GM19025 (cell line): ENCODE measurements around the gene C10orf105.

Experiments used
- ATAC-seq: cut with Tn5 transposase; IDR thresholded peaks from one replicate; pipeline ENCODE4 v1.9.1; 2021; ENCODE audit warnings: mild to moderate bottlenecking, low read depth, moderate library complexity; ENCODE audit not compliant: unreplicated experiment

Gene C10orf105, protein sequence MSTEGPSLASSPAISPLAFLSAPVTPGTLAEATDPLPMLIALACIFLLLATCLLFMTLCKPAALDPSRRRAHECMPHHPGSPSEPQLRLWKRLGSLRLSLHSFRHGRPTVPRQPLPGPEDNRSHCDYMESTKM

DNA sequence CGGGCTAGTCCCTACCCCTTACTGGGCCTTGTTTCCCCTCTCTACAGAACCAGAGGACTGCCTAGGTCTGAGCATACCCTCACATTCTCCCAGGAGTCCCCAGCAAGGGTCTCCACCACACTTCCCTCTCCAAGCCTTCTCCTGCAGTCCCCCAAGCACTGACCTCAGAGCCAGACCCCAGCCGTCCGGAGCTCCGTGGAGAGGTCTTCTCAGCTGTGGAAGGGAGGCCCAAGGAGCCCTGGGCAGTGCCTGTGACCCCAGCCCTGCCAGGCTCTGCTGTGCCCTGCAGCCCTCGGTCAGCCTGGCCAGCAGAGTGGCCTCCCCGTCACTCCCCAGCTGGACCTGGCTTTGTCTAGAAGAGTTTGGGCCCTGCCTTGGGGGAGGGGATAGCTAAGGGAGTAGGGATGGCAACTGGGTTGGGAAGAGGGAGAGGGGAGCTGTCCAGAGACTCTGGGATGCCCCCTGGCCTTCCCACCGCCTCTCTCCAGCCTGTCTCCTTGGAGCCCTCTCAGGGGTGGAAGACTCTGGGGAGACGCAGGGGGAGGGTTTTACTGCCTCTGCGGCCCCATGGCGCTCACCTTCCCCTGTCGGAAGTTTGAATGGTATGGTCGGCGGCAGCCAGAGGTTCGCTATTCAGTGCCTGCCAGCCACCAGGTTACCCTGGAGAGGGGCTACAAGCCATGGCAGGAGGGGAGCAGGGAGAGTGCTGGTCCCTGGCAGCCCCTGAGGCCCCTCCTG lies at the start of gene C10orf105:
Gene C10orf105 (minus strand): TSS at position 315 of the 738 bp plus-strand sequence. CDS start 3,441 bp downstream, outside the sequence.
- ATAC-seq, result no peak

DNA sequence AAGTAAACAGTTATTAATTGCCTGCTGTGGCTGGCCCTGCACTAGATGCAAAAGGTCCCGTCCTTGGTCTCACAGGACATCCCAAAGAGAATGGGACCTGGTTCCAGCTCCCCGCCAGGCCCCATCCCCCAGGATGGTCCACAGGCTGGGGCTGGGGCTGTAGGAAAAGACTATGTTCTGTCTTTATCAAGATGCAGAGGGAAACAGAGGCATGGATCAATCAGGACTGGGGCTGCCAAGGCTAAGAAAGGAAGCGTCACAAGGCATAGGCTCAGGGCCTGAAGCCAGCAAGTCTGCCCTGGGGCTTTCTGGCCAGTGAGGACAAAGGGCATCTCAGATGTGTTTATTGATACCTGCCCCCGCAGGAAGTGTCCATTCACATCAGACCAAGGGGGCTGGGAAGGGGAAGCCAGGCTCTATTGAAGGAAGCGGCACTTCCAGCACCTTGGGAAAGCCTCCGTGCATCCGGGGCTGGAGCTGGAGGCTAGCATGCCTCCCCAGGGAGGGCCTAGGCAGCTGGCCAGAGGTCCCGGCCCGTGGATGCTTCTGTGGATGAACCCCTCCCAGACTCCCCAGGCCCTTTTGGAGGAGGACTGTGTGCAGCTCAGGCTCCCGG lies 48.0 kb upstream of the C10orf105 start:
- no peak for ATAC-seq

DNA sequence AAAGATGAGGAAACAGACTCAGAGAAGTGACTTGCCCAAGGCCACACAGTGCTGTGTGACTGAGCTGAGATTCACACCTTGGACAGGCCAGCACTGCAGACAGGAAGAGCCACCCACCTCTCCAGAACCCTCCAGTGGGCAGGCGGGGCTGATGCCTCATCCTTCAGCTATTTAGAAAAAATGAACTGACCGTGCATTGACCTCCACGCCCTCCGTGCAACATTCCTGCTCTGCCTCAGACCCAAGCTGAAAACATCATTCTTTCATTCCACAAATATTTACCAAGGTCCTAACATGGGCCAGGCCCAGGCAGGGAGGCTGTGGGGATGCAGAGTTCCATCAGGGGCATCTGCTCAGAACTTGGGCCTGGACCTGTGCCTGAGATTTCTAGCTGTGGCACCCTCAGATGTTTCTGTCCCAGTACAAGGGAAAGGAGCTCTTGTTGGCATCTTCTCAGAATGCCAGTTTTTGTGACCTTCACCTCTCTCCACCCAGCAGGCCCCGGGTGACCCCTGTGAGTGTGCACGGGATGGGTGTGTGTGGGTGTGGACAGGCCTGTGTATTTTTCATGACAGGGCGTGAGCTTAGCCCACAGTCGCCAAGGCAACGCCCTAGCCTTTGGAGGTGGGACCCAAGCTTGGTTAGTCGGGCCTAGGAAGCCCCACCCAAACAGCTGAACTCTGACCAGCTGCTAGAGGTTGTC lies 47.3 kb upstream of the C10orf105 start:
- ATAC-seq, result no peak

DNA sequence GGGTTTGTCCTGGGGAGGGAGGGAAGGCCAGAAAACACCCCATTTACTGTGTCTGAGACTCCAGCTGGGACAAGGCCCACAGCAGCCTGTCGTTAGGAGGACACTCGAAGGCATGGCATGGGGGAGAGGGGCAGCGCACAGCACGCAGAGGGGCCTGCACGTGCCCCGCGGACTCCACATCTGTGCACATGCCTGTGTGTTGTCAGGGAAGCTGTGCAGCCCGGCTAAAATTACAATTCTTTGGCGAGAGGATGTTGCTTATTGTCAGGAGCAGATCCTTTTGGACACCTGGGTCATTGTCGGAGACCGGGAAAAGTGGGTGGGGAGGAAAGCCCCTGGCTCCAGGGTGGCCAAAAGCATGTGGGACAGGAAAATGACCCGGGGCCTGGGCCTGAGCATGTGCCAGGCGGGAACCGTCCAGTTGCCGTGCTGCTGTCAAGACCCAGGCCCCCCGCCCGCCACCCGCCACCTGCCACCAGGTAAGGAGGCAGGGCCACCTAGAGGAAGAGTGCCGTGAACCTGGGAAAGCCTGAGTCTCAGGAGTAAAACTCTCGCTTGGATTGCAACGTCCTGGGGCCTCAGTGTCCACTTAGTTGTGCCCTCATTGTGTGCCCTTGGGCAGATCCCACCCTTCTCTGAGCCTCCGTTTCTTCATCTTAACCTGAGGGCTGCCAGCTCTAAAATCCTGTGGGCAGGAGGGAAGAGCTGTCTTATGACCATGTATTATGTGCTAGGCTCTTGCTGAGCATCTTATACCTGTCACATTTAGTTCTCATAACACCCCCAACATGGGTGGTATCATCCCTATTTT lies 46.5 kb upstream of the C10orf105 start:
- ATAC-seq, result no peak

DNA sequence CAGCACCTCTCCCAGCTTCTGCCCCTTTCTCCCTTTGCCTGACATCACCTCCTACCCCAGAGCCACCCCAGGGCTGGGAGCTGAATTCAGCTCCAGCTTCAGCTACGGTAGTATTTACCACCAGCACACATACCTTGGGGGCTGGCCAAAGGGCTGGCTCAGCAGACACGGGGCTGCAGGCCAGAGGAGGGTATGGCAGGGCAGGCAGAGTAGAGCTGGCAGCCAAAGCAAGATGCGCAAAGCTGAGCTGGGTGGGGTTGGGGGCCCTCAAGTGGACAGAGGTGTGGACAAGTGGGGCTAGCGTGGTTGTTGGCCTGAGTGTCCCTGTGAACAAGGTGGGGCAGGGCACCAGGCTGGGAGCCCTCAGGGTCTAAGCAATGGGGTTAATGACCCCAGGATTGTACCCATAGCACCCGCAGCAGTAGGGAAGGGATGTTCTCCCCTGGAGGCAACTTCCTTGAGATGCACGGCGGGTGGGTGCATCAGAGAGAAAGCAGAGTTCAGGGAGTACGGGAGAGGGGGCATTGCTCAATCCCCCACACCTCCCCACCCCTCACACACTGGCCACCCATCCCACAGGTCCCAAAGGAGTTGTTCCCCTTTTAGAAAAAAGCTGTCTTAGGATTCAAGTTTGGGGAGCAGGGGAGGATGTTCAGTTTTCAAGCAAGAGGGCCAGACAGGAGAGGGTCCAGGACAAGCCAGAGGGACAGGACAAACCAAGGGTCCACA lies 45.8 kb upstream of the C10orf105 start:
- no peak for ATAC-seq

DNA sequence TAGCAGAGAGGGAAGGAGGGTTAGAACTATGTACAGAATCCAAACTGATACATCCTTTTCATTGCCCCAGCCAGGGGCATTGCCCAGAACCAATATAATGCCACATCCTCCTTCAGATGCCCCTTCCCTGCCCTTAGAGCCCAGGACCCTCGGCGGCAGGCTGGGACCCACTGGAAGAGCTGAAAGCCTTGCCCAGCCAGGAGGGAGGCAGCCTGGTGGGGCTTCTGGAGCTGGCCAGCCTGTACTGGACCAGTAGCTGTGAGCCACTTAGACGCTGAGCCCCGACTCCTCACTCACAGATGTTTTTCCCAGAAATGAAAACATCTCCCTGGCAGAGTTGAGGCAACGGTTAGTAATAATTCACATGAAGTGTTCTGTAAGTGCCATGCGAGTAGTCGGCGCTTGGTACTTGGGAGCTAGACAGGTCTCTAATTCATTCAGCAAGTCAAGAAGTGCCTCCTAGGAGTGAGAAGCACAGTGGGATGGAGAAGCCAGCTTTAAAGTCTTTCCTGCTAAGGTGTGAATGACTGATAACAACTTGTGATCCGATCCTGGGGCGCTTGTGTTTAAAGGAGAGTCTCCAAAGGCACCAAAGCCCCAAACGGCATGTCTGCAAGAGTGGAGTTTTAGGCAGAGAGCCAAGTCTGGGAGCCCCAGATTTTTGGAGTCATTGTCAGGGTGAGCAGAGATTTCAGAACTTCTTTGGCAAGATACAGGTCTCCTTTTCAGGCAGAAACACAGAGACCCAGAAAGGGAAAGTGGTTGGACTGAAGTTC lies 44.0 kb upstream of the C10orf105 start:
- ATAC-seq, result no peak

GRCh38 chr10:71762324-71762723 lies 42.7 kb upstream of the C10orf105 start:
- no peak for ATAC-seq

- no peak for ATAC-seq
Observed at GRCh38 chr10:71761541-71762113, 42.0 kb upstream of the C10orf105 start.

DNA sequence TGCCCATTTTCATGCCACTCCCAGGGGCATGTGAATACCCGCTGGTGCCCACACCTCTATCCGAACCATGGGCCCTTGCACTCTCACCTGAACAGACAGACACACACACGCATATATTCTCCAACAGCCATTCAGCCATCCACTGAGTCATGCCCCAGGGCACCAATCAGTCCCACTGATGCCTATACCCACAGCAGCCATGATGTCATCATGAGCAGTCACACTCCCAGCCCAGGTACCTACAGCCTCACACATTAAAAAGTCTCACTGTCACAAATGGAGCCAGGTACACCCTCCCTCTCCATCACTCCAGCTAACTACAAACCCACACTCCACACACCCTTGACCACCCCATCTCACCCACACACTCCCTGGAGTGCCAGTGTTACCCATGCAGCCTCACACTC lies 41.5 kb upstream of the C10orf105 start:
- no peak for ATAC-seq

DNA sequence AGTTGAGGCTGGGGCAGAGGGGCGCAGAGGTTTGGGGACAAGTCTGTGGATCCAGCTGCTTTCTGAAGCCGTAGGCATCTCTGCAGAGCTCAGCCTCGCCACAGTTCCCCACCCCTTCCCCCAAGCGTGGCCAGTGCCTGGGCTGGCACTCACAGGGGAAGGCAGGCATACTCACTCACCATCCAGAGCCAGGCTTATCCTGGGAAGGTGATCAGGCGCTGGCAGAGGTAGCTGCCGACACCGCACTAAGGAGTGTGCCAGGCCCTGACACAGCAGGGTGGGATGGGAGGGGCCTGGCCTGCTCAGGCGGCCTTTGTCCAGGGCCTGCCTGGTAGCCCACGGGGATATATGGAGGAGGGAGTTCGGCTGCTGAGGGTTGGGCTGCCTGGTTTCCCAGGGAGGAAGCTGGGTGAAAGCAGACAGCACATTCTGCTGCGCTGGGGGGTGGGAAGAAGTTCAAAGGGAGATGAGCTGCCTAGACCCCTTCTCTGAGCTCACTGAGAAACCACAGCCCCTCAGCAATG lies 37.9 kb upstream of the C10orf105 start:
- ATAC-seq, result no peak

GRCh38 chr10:71756311-71757191 lies 37.0 kb upstream of the C10orf105 start:
- no peak for ATAC-seq

DNA sequence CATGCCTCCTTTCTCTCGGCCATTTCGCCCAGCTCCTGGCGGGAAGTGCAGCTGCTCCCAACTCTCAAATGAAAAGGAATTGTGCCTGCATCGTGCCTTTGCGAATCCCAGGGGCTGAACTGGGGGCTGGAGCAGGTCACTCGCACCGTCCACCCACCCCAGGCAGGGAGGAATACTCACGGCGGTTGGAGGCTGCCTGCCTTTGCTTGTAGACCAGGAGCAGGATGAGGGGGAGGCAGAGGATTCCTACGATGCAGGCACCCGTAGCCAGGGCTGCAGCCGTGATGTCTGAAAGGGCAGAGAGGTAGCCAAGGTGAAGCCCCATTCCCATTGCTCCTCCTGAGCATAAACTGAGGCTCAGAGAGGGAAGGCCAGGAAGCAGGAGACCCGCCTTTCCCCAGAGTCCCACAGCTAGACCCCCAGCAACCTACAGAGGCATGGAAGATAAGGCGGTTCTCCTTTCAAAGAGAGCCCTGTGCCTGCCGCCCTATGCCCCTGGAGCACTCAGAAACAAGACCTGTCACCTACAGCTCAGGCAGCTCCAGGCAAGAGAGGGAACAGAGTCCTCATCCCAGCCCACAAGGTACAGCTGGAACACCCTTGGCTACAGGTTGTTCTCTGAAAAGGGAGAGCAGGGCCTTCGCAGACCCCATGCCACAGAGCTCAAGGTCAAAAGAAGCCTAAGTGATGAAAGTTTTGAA lies 35.8 kb upstream of the C10orf105 start:
- ATAC-seq, result no peak

DNA sequence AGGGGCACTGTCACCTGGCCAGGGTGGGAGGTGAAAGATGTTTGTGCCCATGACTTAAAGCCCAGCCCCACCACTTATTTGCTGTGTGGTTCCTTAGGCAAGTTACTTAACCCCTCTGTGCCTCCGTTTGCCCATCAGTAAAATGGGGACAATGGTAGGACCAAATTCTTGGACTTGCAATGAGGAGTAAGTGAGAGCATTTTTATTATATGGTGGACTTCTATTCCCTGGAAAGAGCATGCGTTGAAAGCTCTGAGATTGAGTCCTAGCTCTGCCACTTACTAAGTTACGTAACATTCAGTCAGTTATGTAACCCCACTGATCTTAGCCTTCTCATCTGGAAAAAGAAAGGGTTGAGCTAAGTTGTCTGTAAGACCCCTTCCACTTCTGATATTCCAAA lies 35.0 kb upstream of the C10orf105 start:
- ATAC-seq, result no peak

DNA sequence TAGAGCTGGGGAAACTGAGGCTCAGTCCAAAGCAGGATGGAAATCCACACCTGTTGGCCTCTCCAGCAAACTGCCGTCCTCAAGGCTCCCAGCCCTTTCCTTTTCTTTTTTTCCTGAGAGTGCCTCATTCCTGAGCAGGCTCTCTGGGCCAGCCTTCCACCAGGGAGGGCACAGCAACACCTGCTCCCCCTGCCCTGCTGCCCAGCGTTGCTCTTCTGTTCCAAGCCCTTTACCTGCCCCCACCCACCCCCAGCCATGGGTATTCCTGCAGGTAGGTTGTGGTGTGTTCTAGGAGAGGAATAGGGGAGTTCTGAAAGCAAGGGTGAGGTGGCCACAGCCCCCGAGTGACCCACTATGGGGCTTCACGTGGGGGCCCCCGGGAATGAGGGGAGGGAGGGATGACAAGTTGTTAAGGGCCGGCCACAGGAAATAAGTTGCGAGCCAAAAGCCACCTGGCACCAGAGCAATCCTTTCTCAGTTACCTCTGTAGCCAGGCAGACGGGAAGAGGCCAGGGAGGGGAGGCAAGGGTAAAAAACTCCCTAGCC lies 34.5 kb upstream of the C10orf105 start:
- ATAC-seq, result no peak

- no peak for ATAC-seq
Observed at GRCh38 chr10:71753091-71753959, 33.7 kb upstream of the C10orf105 start.
